SK-N-SH (cell line): ENCODE measurements around the gene PSTK. TPM values are rescaled to one million over a fixed set of nuclear protein-coding genes. Genes with fewer than 3 reads are reported as not detected.

ENCODE experiments used
- CTCF ChIA-PET: fragments of 300-600, 350-600 bp; formaldehyde crosslinking; extraction: SDS; loops from one replicate; lab custom pipeline; 2021; lab: Yijun Ruan, JAX
- POLR2A ChIA-PET: fragments of 350-600 bp; sonication (Branson Sonifier 250); formaldehyde crosslinking; extraction: SDS; loops from one replicate; lab custom pipeline; 2020; ENCODE audit warnings: antibody characterized with exemption, inconsistent platforms; lab: Yijun Ruan, JAX
- DNase-seq: peaks from one replicate; pipeline ENCODE4 v3.0.0; 2012
- H2AFZ ChIP-seq: fragments of 200-600 bp; sonication (generic); 2 replicates; pipeline ENCODE4 v1.8.1; 2016; ENCODE audit warnings: antibody characterized with exemption, mild to moderate bottlenecking, low read depth
- H3F3A ChIP-seq: fragments of 200-600 bp; sonication (generic); replicated peaks from 2 replicates; pipeline ENCODE3; 2016; ENCODE audit warnings: antibody characterized with exemption, mild to moderate bottlenecking; ENCODE audit not compliant: insufficient read depth
- H3K27ac ChIP-seq, 2 experiments: fragments of 200-500 bp in 1 of 2; fragments of 200-600 bp in 1 of 2; sonication (Bioruptor generic) in 1 of 2; sonication (generic), shearing (Covaris generic) in 1 of 2; 2 replicates each; pipeline versions ENCODE4 v1.5.1 to v1.6.1; 2014 to 2016; ENCODE audit warnings: low read depth in 2 of 2, inconsistent platforms in 1 of 2, low read length in 1 of 2, mild to moderate bottlenecking in 1 of 2, mixed read lengths in 1 of 2
- H3K27me3 ChIP-seq: fragments of 200-600 bp; sonication (generic), shearing (Covaris generic); 2 replicates; pipeline ENCODE4 v1.6.1; 2016; ENCODE audit warnings: mixed run types; ENCODE audit not compliant: insufficient read depth
- H3K36me3 ChIP-seq, 2 experiments: fragments of 200-500 bp in 1 of 2; fragments of 200-600 bp in 1 of 2; sonication (Bioruptor generic) in 1 of 2; sonication (generic) in 1 of 2; replicated peaks in 1 of 2; 2 replicates each; pipeline versions ENCODE3 to v1.5.1; 2014 to 2016; ENCODE audit warnings: low read length in 1 of 2, mild to moderate bottlenecking in 1 of 2; ENCODE audit not compliant: insufficient read depth in 2 of 2, control insufficient read depth in 1 of 2
- H3K4me1 ChIP-seq, 2 experiments: fragments of 200-500 bp in 1 of 2; fragments of 200-600 bp in 1 of 2; sonication (Bioruptor generic) in 1 of 2; sonication (generic), shearing (Covaris generic) in 1 of 2; 2 replicates each; pipeline versions ENCODE4 v1.5.1 to v1.6.1; 2014 to 2016; ENCODE audit warnings: low read depth in 1 of 2, low read length in 1 of 2, mixed run types in 1 of 2; ENCODE audit not compliant: insufficient read depth in 2 of 2, control insufficient read depth in 1 of 2
- H3K4me2 ChIP-seq: fragments of 200-600 bp; sonication (generic), shearing (Covaris generic); 2 replicates; pipeline ENCODE4 v1.6.1; 2017; ENCODE audit warnings: mixed run types
- H3K4me3 ChIP-seq, 2 experiments: fragments of 200-500 bp in 1 of 2; fragments of 200-600 bp in 1 of 2; sonication (Bioruptor generic) in 1 of 2; sonication (generic), shearing (Covaris generic) in 1 of 2; 2 replicates each; pipeline versions ENCODE4 v1.5.1 to v1.8.1; 2014 to 2016; ENCODE audit warnings: low read depth in 2 of 2, inconsistent platforms in 1 of 2, low read length in 1 of 2, mild to moderate bottlenecking in 1 of 2, mixed read lengths in 1 of 2, moderate library complexity in 1 of 2
- H3K79me2 ChIP-seq: fragments of 200-600 bp; sonication (generic); 2 replicates; pipeline ENCODE4 v1.8.1; 2017; ENCODE audit warnings: mild to moderate bottlenecking; ENCODE audit not compliant: insufficient read depth
- H3K9ac ChIP-seq: fragments of 200-600 bp; sonication (generic); 2 replicates; pipeline ENCODE4 v1.6.1; 2017; ENCODE audit warnings: mixed run types
- H3K9me2 ChIP-seq: fragments of 200-600 bp; sonication (generic); 2 replicates; pipeline ENCODE4 v1.6.1; 2017; ENCODE audit warnings: mixed run types
- H3K9me3 ChIP-seq: fragments of 200-600 bp; sonication (generic); 2 replicates; pipeline ENCODE4 v1.6.1; 2017; ENCODE audit warnings: mixed run types, mild to moderate bottlenecking, moderate library complexity
- H4K20me1 ChIP-seq: fragments of 200-600 bp; sonication (generic); 2 replicates; pipeline ENCODE4 v1.6.1; 2017; ENCODE audit warnings: mild to moderate bottlenecking, mixed run types; ENCODE audit not compliant: insufficient read depth
- ELF1 ChIP-seq: IDR thresholded peaks from 2 replicates; pipeline ENCODE4 v1.4.0; 2012
- FOXJ3 ChIP-seq: sonication (generic); formaldehyde crosslinking; IDR thresholded peaks from 2 replicates; pipeline ENCODE4 v1.5.1; 2020; ENCODE audit warnings: mild to moderate bottlenecking, missing genetic modification reagents
- GABPA ChIP-seq: IDR thresholded peaks from 2 replicates; pipeline ENCODE4 v1.4.0; 2012; ENCODE audit warnings: low read depth, mild to moderate bottlenecking
- GATA2 ChIP-seq: sonication (generic); formaldehyde crosslinking; IDR thresholded peaks from 2 replicates; pipeline ENCODE4 v1.5.0; 2020; ENCODE audit warnings: mild to moderate bottlenecking, missing genetic modification reagents
- MXI1 ChIP-seq: IDR thresholded peaks from 2 replicates; pipeline ENCODE4 v1.6.1; 2012; ENCODE audit warnings: mild to moderate bottlenecking, low read depth, low read length, improper control_type of control experiment
- RAD21 ChIP-seq: IDR thresholded peaks from 2 replicates; pipeline ENCODE4 v1.6.1; 2012; ENCODE audit warnings: mild to moderate bottlenecking, low read length
- RFX5 ChIP-seq: IDR thresholded peaks from 2 replicates; pipeline ENCODE4 v1.6.1; 2012; ENCODE audit warnings: mild to moderate bottlenecking, improper control_type of control experiment, low read length
- RXRA ChIP-seq: IDR thresholded peaks from 2 replicates; pipeline ENCODE4 v1.4.0; 2012; ENCODE audit warnings: low read depth, mild to moderate bottlenecking, borderline replicate concordance
- SIN3A ChIP-seq: IDR thresholded peaks from 2 replicates; pipeline ENCODE4 v1.6.1; 2012; ENCODE audit warnings: low read depth, mild to moderate bottlenecking, low read length, moderate library complexity, borderline replicate concordance
- TAF1 ChIP-seq: IDR thresholded peaks from 2 replicates; pipeline ENCODE4 v1.6.1; 2012; ENCODE audit warnings: low read depth, mild to moderate bottlenecking, low read length, moderate library complexity, borderline replicate concordance
- TCF12 ChIP-seq: IDR thresholded peaks from 2 replicates; pipeline ENCODE4 v1.4.0; 2012
- YY1 ChIP-seq: IDR thresholded peaks from 2 replicates; pipeline ENCODE4 v1.4.0; 2012; ENCODE audit warnings: low read depth, mild to moderate bottlenecking
- WGBS: methylation state at CpG from one replicate; pipeline ENCODE4 v1.1.6; 2017; ENCODE audit warnings: low lambda C conversion rate; 5-methylcytosine and 5-hydroxymethylcytosine counted together
- polyA plus RNA-seq, 3 experiments: library from polyadenylated mRNA; depleted of rRNA; stranded (reverse); fragments of >200 nt; gene quantifications; 2 replicates each; pipeline ENCODE4 v1.2.3, GENCODE V29; 2012
- TF ChIP-seq, protein P1 (sequence below): fragments of 150-350 bp; IDR thresholded peaks from 2 replicates; pipeline ENCODE4 v1.6.1; 2017; ENCODE audit warnings: antibody characterized with exemption, low read length, low read depth, borderline replicate concordance
- TF ChIP-seq, protein P2 (sequence below): IDR thresholded peaks from 2 replicates; pipeline ENCODE4 v1.4.0; 2012; ENCODE audit warnings: low read depth, borderline replicate concordance
- TF ChIP-seq, protein P3 (sequence below): IDR thresholded peaks from 2 replicates; pipeline ENCODE4 v1.4.0; 2012; ENCODE audit warnings: low read depth
- TF ChIP-seq, protein P4 (sequence below): IDR thresholded peaks from 2 replicates; pipeline ENCODE4 v1.4.0; 2012; ENCODE audit warnings: low read depth, borderline replicate concordance
- TF ChIP-seq, protein P5 (sequence below): fragments of 200-600 bp; sonication (generic); IDR thresholded peaks from 2 replicates; pipeline ENCODE4 v1.6.1; 2017; ENCODE audit warnings: antibody characterized with exemption, mild to moderate bottlenecking, moderate library complexity

The PSTK gene
- polyA plus RNA-seq, 1 of the 3 experiments (the other 2 are of a cell fraction): 8.4 TPM

DNA sequence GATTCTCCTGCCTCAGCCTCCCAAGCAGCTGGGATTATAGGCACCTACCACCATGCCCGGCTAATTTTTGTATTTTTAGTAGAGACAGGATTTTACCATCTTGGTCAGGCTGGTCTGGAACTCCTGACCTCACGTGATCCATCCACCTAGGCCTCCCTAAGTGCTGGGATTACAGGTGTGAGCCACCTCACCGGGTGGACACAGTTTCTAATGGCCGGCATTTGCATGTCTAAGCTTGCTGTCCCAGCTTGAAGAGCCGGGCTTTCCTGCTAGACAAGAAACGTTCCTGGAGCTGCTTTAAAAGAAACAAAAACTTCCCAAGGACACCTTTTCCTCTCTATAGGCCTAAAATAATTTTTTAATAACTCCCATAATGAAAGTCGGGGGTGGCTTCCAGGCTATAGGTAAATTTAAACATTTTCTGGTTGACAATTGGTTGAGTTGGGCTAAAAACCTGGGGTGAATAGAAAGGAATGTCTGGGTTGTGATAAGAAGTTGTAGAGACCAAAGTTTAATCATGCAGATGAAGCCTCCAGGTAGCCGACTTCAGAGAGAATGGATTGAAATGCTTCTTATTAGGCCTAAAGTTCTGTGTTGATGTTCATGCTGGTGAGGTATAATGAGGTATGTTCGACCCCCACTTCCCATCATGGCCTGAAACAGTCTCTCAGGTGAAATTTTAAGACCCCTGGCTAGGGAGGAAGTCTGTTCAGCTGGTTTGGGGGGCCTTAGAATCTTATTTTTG lies 37.4 kb downstream of the PSTK start:
- H3K36me3 ChIP-seq: no peaks in the 10 kb centered on the region
- DNase-seq: no peak
- H3K9me3 ChIP-seq: no peaks in the 10 kb centered on the region
- no peaks in the 10 kb centered on the region for H3K79me2 ChIP-seq
- no peak overlapping the region for H3K4me2 ChIP-seq
- H3K4me1 ChIP-seq: no peaks in the 10 kb centered on the region
- H3K4me3 ChIP-seq: no peak overlapping the region
- TF ChIP-seq GABPA (no peak), RAD21 (no peak), RFX5 (no peak), SIN3A (no peak), FOXJ3 (CRISPR knock-in tag) (no peak), RXRA (no peak), MXI1 (no peak), YY1 (no peak), GATA2 (no peak)
- TF ChIP-seq, protein P1, sequence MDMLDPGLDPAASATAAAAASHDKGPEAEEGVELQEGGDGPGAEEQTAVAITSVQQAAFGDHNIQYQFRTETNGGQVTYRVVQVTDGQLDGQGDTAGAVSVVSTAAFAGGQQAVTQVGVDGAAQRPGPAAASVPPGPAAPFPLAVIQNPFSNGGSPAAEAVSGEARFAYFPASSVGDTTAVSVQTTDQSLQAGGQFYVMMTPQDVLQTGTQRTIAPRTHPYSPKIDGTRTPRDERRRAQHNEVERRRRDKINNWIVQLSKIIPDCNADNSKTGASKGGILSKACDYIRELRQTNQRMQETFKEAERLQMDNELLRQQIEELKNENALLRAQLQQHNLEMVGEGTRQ: no peak
- TF ChIP-seq, protein P2, sequence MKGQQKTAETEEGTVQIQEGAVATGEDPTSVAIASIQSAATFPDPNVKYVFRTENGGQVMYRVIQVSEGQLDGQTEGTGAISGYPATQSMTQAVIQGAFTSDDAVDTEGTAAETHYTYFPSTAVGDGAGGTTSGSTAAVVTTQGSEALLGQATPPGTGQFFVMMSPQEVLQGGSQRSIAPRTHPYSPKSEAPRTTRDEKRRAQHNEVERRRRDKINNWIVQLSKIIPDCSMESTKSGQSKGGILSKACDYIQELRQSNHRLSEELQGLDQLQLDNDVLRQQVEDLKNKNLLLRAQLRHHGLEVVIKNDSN: no peak
- TF ChIP-seq, protein P3, sequence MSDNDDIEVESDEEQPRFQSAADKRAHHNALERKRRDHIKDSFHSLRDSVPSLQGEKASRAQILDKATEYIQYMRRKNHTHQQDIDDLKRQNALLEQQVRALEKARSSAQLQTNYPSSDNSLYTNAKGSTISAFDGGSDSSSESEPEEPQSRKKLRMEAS: no peak
- 82% methylated on average over 9 of the region's 9 CpGs for WGBS
- H2AFZ ChIP-seq: no peak overlapping the region
- no peaks in the 10 kb centered on the region for H3K9me2 ChIP-seq
- H4K20me1 ChIP-seq: no peaks in the 10 kb centered on the region
- H3K9ac ChIP-seq: no peak overlapping the region
- H3F3A ChIP-seq: no peaks in the 10 kb centered on the region
- POLR2A ChIA-PET: no interaction called here
- H3K27ac ChIP-seq: no peak overlapping the region
- CTCF ChIA-PET: interaction anchor here (2.0 kb wide), 1 partner anchor 26 kb away, joined by 6 read pairs; no protein-coding TSS in a partner anchor
- H3K27me3 ChIP-seq: no peaks in the 10 kb centered on the region

DNA sequence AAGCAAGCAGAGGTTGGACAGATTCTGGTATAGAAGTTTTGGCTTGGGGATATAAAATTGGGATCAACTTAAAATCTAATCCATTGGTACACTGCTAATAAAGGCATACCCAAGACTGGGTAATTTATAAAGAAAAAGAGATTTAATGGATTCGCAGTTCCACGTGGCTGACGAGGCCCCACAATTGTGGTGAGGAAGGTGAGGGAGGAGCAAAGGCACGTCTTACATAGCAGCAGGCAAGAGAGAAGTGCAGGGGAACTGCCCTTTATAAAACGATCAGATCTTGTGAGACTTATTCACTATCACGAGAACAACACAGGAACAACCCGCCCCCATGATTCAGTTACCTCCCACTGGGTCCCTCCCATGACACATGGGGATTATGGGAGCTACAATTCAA lies 38.3 kb downstream of the PSTK start:
- Histone ChIP-seq H4K20me1 (no peaks in the 10 kb centered on the region), H3K79me2 (no peaks in the 10 kb centered on the region), H3K27ac (no peak overlapping the region), H3K4me1 (no peaks in the 10 kb centered on the region), H3F3A (no peaks in the 10 kb centered on the region), H3K4me3 (no peak overlapping the region), H3K9me3 (no peaks in the 10 kb centered on the region), H3K9me2 (no peaks in the 10 kb centered on the region), H3K9ac (no peak overlapping the region), H3K36me3 (no peaks in the 10 kb centered on the region), H3K4me2 (no peak overlapping the region), H3K27me3 (no peaks in the 10 kb centered on the region), H2AFZ (no peak overlapping the region)
- TF ChIP-seq MXI1: no peak
- TF ChIP-seq, protein P4, sequence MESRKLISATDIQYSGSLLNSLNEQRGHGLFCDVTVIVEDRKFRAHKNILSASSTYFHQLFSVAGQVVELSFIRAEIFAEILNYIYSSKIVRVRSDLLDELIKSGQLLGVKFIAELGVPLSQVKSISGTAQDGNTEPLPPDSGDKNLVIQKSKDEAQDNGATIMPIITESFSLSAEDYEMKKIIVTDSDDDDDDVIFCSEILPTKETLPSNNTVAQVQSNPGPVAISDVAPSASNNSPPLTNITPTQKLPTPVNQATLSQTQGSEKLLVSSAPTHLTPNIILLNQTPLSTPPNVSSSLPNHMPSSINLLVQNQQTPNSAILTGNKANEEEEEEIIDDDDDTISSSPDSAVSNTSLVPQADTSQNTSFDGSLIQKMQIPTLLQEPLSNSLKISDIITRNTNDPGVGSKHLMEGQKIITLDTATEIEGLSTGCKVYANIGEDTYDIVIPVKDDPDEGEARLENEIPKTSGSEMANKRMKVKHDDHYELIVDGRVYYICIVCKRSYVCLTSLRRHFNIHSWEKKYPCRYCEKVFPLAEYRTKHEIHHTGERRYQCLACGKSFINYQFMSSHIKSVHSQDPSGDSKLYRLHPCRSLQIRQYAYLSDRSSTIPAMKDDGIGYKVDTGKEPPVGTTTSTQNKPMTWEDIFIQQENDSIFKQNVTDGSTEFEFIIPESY: no peak
- TF ChIP-seq, protein P5, sequence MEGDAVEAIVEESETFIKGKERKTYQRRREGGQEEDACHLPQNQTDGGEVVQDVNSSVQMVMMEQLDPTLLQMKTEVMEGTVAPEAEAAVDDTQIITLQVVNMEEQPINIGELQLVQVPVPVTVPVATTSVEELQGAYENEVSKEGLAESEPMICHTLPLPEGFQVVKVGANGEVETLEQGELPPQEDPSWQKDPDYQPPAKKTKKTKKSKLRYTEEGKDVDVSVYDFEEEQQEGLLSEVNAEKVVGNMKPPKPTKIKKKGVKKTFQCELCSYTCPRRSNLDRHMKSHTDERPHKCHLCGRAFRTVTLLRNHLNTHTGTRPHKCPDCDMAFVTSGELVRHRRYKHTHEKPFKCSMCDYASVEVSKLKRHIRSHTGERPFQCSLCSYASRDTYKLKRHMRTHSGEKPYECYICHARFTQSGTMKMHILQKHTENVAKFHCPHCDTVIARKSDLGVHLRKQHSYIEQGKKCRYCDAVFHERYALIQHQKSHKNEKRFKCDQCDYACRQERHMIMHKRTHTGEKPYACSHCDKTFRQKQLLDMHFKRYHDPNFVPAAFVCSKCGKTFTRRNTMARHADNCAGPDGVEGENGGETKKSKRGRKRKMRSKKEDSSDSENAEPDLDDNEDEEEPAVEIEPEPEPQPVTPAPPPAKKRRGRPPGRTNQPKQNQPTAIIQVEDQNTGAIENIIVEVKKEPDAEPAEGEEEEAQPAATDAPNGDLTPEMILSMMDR: no peak
- TF ChIP-seq TCF12: no peak
- no peak for TF ChIP-seq YY1
- no peak for TF ChIP-seq ELF1
- TF ChIP-seq TAF1: no peak
- CTCF ChIA-PET: no interaction called here
- WGBS: 74% methylated on average over 7 of the region's 7 CpGs
- DNase-seq: no peak
- POLR2A ChIA-PET: no interaction called here
